ENCODE results near the gene TAF4B.

DNA sequence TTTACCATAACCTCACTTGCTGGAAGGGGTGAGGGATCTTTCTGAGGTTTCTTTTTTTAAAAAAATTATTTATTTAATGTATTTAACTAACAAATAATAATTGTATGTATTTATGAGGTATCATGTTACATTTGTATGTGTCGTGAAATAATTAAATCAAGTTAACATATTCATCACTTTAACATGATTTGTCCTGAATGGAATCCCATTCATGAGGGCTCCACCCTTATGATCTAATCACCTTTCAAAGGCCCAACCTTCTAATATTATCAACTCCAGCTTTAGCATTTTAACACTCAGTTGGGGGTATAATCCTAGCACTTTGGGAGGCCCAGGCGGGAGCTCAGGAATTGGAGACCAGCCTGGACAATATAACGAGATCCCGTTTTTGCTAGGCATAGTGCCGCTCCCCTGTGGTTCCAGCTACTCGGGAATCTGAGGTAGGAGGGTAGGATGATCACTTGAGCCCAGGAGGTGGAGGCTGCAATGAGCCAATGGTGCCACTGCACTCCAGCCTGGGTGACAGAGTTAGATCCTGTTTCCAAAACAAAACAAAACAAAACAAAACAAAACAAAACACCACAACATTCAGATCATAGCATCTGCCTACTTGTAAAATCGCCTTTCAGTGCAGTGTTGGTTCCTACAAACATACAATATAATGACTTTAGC is 1.1 kb upstream of the TAF4B start:
- TF ChIP-seq CTCF (IDR thresholded peaks at IDR 0.05): no peak
- TF ChIP-seq POLR2A (IDR thresholded peaks at IDR 0.05): no peak

Measured in testis (tissue), 2 donors.